ENCODE data around the gene FNIP2.

DNA sequence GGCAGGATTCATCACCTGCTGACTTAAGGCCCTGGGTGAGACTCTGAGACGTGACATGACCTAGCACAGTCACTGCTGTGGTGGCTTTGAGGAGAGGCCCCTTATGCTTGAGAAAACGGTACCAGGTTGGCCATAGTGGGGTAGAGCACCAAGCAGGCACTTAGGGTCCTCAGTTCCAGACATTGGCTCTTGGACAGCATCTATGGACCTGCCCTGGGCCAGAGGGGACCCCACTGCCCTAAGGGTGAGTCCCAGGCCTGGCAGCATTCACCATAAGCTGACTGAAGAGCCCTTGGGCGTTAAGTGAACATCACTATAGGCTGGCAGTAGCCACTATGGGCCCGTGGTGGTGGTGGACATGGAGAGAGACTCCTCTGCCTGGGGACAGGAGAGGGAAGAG lies 78.7 kb downstream of the FNIP2 start:
- TF ChIP-seq ELF4 (IDR thresholded peaks at IDR 0.05) (no peak), SP1 (IDR thresholded peaks at IDR 0.05) (no peak), LEF1 (IDR thresholded peaks at IDR 0.05; ENCODE audit: borderline replicate concordance) (no peak), FOXM1 (IDR thresholded peaks at IDR 0.05; ENCODE audit: borderline replicate concordance) (no peak), ZNF384 (IDR thresholded peaks at IDR 0.05) (no peak)

Measured in HEK293T (cell line).